Subcutaneous adipose tissue (tissue), 4 donors: ENCODE measurements around the gene TAS2R38. TPM values are rescaled to one million over a fixed set of nuclear protein-coding genes. Genes with fewer than 3 reads are reported as not detected.

ENCODE experiments used
- total RNA-seq, 4 donors: library from RNA; depleted of rRNA; stranded (reverse); fragments of >200 nt; gene quantifications; one replicate each; pipeline ENCODE4 v1.1.0, GENCODE V29; 2016
- TF ChIP-seq, protein P1 (sequence below): fragments of 450-650 bp; IDR thresholded peaks from one replicate; pipeline ENCODE4 v1.5.1; 2016; ENCODE audit warnings: low read depth, mild to moderate bottlenecking, control low read depth, antibody characterized with exemption, moderate library complexity

TAS2R38 gene
- total RNA-seq, 4 donors from 2014 or later, result not detected

DNA sequence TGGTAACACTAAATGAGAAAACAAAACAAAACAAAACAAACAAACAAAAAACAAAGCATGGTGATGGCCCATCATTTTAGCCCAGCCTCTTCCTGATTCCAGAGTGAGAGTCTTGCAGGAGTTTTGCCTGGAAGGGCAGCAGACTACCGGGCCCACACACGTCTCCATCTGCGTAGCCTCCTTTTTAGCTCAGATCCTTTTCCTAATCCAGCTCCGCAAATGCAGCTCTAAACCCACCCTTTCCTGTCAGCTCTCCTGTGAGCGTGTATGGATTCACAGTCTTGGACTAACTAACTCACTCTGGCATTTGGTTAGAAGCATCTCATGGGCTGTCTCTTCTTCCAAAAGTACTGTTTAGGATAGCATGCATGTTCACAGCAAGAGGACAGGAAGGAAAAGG, 43.4 kb downstream of the TAS2R38 start:
- TF ChIP-seq, protein P1, sequence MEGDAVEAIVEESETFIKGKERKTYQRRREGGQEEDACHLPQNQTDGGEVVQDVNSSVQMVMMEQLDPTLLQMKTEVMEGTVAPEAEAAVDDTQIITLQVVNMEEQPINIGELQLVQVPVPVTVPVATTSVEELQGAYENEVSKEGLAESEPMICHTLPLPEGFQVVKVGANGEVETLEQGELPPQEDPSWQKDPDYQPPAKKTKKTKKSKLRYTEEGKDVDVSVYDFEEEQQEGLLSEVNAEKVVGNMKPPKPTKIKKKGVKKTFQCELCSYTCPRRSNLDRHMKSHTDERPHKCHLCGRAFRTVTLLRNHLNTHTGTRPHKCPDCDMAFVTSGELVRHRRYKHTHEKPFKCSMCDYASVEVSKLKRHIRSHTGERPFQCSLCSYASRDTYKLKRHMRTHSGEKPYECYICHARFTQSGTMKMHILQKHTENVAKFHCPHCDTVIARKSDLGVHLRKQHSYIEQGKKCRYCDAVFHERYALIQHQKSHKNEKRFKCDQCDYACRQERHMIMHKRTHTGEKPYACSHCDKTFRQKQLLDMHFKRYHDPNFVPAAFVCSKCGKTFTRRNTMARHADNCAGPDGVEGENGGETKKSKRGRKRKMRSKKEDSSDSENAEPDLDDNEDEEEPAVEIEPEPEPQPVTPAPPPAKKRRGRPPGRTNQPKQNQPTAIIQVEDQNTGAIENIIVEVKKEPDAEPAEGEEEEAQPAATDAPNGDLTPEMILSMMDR, result no peak

DNA sequence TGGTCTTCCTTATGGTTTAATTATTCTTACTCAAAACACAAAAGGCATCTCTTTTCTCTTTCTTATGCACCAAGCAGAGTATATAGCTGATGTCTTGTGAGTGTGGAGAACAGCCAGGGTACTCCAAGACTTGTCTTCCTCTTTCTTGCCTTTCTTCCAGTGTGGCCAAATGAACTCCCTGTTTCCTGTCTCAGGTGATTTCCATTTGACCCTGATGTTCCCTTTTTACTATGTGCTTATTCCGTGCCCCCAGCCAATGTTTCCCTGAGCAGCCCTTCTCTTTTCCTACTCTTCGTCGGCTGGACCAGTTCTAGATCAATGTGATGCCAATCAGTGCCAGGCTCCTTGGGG, 44.8 kb downstream of the TAS2R38 start:
- TF ChIP-seq, protein P1, result no peak

DNA sequence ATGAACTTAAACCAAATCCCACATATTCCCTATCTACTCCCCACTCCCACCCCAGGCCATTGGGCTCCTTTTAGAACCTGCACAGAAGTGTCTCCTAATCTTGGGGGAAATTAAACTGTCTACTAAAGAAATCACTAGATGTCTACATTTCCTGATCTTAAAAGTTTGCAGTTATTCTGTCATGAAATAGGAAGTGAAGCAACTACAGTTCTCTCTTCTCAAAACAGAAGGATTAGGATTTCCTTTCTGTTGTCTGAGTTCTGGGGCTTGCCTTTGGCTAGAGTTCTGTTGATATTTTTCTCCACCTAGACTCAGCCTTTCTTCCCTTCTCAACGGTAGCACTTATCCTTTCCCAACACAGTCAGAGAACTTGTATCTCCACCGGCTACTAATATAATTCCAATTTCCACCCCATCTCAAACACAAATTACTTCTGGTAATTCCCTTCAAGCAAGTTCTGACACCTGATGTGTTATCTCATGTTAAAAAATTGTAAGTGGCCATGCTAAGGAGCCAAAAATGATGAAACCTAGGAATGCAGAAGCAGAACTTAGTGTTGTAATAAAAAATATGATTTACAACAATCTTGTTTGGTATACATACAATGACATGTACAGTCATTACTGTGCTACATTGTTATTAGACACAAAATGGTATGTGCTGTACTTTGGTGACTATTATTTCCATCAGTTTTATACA, 45.3 kb downstream of the TAS2R38 start:
- TF ChIP-seq, protein P1, result no peak

Other genes with a start within 250 kb of the TAS2R38 start
- 100 to 1,000 TPM in 1 of 4 donors, 10 to 100 TPM in 3; 71.8 to 123 (median 85.1) TPM for gene SSBP1, start 235.4 kb downstream of the TAS2R38 start, total RNA-seq
- 1 to 10 TPM; 1.1 to 5.7 (median 2.1) TPM for gene TAS2R3, start 209.7 kb downstream of the TAS2R38 start, total RNA-seq
- 1 to 10 TPM in 3 of 4 donors, under 1 TPM in 1; 0.51 to 3.8 (median 2.1) TPM for gene TAS2R4, start 197.1 kb downstream of the TAS2R38 start, total RNA-seq
- 1 to 10 TPM; 2.0 to 4.1 (median 3.4) TPM for gene TAS2R5, start 183.6 kb downstream of the TAS2R38 start, total RNA-seq
- gene PRSS37, start 132.3 kb downstream of the TAS2R38 start, total RNA-seq, result not detected
- gene OR9A4, start 57.4 kb downstream of the TAS2R38 start, total RNA-seq, result not detected
- gene CLEC5A, start 26.8 kb downstream of the TAS2R38 start, total RNA-seq, result under 1 TPM in 1 of 4 donors, not detected in 3; 0.34 TPM
- gene MGAM, start 22.1 kb upstream of the TAS2R38 start, total RNA-seq, result 1 to 10 TPM in 1 of 4 donors, under 1 TPM in 3; 0.17 to 5.2 (median 0.49) TPM
- gene MGAM2, start 137.9 kb upstream of the TAS2R38 start, total RNA-seq, result under 1 TPM in 3 of 4 donors, not detected in 1; 0.16 to 0.51 (median 0.38) TPM